Myocyte (in vitro differentiated cells): ENCODE measurements around the gene CSH2. TPM values are rescaled to one million over a fixed set of nuclear protein-coding genes. Genes with fewer than 3 reads are reported as not detected.

ENCODE experiments used
- DNase-seq: peaks from one replicate; pipeline ENCODE4 v3.0.0-alpha.2; 2012; ENCODE audit warnings: low read depth
- total RNA-seq: library from RNA; depleted of rRNA; stranded (reverse); fragments of >200 nt; gene quantifications from 2 replicates; pipeline ENCODE4 v1.2.3, GENCODE V29; 2014

The CSH2 gene
- total RNA-seq, 1 donor from 2014 or later, result not detected

DNA sequence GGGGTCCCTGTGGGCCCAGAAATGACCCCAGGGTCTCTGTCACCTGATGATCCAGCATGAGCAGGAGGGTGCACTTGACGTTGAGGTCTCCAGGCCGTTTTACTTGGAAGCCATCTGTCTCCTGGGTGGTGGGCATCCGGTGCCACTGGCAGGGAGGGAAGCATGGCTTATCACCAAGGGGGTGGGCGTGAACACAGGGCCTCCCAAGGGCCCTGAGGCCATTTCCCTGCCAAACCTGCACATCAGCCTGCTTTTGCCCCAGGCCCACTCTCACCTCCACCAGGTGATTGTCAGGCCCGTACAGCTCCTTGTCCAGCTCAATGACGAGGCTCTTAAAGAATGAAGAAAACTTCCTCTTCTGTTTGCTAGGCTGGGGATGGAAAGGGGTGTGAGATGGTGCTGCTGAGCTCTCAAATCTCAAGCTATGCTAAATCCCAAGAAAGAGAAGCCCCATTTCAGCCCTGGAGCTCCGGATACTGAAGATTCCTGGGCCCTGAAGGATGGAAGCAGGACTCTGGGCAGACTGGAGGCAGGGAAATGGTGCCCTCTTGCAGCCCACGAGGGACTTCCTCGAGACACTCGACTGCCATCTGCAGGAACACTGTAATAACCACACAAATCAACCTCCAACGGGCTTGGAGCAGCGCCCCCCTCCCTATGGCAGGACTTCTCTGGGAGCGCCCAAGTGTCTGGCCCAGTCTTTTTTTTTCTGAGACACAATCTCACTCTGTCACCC, 38.9 kb downstream of the CSH2 start:
- peak; percentile 86 for DNase-seq

- no peak for DNase-seq
Observed at GRCh38 chr17:63833741-63834373, 39.6 kb downstream of the CSH2 start.

DNA sequence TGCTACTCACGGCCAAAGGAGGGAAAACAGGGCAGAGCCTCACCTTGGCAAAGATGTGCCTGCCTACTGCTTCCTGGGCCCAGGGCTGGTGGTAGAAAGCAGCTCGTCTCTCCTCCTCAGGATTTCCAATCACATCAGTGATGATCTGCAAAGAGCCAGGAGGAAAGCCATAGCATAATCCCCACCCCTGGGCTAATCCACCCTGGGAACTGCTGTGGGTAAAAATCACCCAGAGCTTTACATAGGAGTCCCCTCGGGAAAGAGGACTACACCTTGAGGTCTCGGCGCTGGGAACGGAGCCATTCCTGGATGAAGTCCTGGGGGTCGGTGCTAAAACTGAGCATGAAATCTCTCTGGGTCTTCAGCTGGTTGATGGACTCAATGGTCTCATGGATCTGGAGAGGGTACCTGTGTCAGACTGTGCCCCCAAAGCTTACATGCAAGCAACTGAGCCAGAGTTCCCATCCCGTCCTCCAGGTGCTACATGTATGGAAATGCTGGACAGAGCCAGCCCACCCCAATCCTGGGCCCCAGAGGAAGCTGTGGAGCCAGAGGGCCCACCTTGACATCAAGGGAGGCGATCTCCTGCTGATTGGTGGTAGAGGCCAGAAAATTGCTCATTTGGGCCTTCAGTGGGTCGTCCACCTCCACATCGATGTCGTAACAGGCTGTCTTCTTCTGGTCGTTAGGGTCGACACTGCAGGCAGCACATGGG, 40.3 kb downstream of the CSH2 start:
- no peak for DNase-seq

DNA sequence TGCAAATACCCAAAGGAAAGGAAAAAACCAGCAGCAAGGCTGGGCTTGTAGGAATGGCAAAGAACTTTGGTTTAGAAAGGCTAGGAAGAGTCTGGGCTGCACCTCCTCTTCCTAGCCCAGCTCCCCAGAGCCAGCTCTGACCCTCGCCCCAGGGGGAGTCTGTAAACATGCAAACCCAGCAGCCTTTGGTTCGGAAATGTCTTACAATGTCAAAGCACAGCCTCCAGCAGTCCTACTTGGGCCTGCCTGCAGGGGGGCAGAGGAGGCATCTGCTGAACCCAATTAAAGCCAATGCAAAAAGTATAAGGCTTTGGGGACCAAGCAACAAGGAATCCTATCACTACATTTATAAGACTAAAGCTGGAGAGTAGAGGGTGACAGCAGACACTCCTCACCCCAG, 41.0 kb downstream of the CSH2 start:
- no peak for DNase-seq

GRCh38 chr17:63832014-63832413, 41.5 kb downstream of the CSH2 start:
- DNase-seq, result no peak

DNA sequence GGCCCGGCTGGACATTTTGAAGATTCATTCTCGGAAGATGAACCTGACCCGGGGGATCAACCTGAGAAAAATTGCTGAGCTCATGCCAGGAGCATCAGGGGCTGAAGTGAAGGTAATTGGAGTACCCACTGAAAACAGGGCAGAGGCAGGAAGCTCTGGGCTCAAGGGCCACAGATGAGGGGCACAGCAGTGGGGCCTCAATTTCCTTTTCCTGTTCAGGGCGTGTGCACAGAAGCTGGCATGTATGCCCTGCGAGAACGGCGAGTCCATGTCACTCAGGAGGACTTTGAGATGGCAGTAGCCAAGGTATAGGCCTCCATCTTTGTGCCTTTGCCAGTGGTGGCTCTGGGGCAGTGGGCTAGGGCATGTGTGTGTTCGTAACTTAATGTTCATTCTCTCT, 42.0 kb downstream of the CSH2 start:
- no peak for DNase-seq

DNA sequence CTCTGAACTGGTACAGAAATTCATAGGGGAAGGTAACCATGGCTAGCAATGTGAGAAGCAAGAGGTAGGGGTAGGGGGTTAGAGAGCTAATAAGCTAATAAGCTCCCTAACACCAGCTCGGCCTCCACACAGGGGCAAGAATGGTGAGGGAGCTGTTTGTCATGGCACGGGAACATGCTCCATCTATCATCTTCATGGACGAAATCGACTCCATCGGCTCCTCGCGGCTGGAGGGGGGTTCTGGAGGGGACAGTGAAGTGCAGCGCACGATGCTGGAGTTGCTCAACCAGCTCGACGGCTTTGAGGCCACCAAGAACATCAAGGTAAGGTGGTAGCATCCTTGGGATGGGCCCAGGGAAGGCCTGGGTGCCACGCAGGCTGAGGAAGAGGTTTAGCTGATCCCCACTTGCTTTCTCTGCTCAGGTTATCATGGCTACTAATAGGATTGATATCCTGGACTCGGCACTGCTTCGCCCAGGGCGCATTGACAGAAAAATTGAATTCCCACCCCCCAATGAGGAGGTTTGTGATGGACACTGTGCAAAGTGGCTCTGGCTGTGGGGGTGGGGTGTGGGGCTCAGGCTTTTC, 42.5 kb downstream of the CSH2 start:
- no peak for DNase-seq

DNA sequence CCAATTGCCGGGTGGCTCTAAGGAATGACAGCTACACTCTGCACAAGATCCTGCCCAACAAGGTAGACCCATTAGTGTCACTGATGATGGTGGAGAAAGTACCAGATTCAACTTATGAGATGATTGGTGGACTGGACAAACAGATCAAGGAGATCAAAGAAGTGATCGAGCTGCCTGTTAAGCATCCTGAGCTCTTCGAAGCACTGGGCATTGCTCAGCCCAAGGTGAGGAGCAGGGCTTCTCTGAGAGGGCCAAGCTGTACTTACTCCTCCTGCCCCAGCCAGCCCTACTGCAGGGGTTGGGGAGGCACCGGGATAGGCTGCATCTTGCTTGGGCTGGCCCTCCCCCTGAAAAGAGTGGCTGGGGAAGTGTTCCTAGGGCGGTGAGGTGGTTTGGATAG, 43.2 kb downstream of the CSH2 start:
- no peak for DNase-seq

DNA sequence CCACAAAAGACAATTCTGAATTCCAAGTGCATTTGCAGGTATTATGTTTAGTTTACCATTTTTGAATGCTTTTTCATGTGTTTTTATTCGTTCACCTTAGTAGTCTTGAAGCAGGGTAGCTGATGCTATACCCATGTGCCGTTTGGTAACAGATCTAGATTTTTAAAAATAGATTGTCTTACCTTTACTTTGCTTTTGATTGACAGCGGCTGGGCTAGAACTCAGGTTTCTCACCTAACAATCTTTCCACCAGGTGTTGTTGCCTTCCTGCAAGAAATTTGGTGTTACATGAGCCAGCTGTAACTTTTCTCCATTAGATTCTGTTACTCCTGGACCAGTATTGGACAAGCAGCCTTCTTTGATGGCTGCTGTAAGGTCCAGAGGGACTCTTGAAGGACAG, 44.5 kb downstream of the CSH2 start:
- no peak for DNase-seq

DNA sequence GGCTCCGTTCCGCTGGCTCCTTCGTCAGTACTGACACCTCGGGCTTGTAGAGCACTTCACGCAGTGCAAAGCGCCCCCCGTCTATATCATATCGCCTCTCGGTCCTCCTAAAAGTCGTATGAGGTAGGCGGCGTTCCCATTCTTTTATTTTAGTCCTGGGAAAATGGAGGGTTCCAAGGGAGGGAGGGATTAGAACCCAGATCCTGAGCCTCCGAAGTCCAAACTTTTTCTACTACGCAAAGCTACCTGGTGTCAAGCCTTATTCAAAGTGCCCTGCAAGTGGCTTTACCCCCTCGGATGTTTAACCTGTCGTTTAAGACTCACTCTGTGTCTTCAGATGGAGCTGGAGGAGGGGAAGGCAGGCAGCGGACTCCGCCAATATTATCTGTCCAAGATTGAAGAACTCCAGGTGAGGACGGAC, 45.7 kb downstream of the CSH2 start:
- peak; percentile 8 for DNase-seq

DNA sequence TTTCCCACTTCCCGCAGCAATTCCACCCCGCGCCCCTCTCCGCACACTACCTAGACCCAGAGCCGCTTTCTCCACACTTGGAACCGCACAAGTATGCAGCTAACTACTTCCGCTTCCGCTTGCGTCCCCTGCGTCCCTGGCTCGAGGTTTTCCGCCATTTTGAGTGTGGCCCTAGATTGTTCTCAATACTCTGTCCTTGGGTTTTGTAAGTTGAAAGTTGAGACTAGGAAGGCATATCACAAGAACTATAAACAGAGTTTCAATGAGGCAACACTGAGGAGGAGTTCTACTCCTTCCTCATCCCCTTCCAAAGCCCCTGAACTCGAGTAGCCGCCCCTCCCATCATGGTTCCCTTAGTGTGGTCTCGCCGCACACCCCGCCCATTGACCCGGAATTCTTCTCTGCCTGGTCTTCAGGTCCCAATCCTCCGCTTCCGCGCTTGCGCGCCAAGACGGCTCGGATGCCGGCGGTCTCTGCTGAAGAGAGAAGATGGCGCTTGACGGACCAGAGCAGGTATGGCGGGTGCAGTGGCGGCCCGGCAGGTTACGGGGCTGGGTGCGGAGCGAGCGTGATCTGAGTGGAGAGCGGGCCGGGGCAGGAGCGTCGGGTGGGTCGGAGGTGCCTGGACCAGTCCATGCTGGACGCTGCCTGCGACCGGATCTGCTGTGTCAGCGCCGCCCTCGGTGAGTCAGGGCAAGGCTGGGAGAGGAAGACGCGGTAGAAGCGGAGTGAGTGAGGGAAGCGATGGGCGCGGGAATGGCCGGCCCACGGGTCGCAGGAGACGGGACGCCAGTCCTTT, 46.3 kb downstream of the CSH2 start, which contains the start of the genes FTSJ3 and PSMC5:
TSS of gene FTSJ3 (minus strand) at position 662 of the 799 bp plus-strand sequence. CDS start 761 bp downstream, outside the sequence.
TSS of gene PSMC5 (plus strand) at position 430 of the 799 bp plus-strand sequence. CDS start at position 490, 60 bp downstream.
- DNase-seq, result peak; percentile 98

DNA sequence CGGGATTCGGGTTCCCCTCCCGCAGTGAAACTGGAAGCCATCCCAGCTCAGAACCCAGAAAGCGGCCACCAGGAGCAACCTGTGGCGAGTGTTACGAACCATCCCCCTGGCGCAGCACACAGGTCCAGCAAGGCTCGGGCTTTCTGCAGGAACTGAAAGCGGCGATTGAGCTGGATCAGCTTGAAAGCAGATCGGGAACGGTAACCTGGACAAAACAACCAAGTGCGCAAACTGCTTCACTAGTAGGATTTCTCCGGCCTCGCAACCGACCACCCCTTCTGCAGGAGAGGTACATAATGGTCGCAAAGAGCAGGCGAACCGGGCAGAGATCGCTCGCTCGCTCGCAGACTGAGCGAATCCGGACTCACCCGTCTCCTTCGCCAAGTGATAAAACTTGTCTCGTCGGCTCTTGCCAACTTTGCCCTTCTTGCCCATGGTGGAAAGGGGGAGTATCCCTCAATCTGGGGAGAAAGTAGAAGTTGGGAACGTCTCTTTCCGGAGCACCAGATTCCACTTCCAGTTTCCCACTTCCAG, 46.9 kb downstream of the CSH2 start:
- DNase-seq, result peak; percentile 10

GRCh38 chr17:63824362-63824761, 49.1 kb downstream of the CSH2 start:
- DNase-seq, result no peak

- no peak for DNase-seq
Observed at GRCh38 chr17:63823659-63824331, 49.7 kb downstream of the CSH2 start.

DNA sequence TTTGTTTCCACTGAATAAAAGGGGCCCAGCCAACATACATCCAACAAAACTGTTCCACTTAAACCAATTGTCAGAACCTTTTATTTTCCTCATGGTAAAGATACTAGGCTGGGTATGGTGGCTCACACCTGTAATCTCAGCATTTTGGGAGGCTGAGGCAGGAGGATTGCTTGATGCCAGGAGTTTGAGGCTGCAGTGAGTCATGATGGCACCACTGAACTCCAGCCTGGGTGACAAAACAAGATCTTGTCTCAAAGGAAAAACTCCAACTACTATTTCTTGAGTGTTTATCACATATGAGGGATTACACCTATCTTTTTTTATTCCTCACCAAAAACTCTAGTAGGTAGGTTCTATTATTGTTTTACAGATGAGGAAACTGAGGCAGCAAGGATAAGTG, 50.9 kb downstream of the CSH2 start:
- no peak for DNase-seq

Other genes starting within 250 kb of the CSH2 start
- 3.0 and 4.3 TPM in 2 replicates for gene LIMD2, start 173.6 kb downstream of the CSH2 start, total RNA-seq
- gene STRADA, start 131.9 kb downstream of the CSH2 start, total RNA-seq, result 14.2 and 16.3 TPM in 2 replicates
- 67.8 and 73.3 TPM in 2 replicates for gene CCDC47, start 100.1 kb downstream of the CSH2 start, total RNA-seq
- gene DDX42, start 99.5 kb downstream of the CSH2 start, total RNA-seq, result 46.5 and 47.6 TPM in 2 replicates
- gene PSMC5, start 46.2 kb downstream of the CSH2 start, total RNA-seq, result 36.8 and 50.2 TPM in 2 replicates
- 27.9 and 49.9 TPM in 2 replicates for gene FTSJ3, start 46.0 kb downstream of the CSH2 start, total RNA-seq
- gene SMARCD2, start 31.0 kb downstream of the CSH2 start, total RNA-seq, result 28.5 and 28.8 TPM in 2 replicates
- gene GH2, start 8.3 kb upstream of the CSH2 start, total RNA-seq, result not detected in 2 replicates
- not detected in 2 replicates for gene CSH1, start 22.9 kb upstream of the CSH2 start, total RNA-seq
- not detected in 2 replicates for gene CSHL1, start 37.6 kb upstream of the CSH2 start, total RNA-seq
- gene GH1, start 45.2 kb upstream of the CSH2 start, total RNA-seq, result not detected in 2 replicates
- gene CD79B, start 58.7 kb upstream of the CSH2 start, total RNA-seq, result 0.99 and 4.8 TPM in 2 replicates
- 99.4 and 105 TPM in 2 replicates for gene SCN4A, start 99.2 kb upstream of the CSH2 start, total RNA-seq
- 0.08 and 0.26 TPM in 2 replicates for gene PRR29, start 124.7 kb upstream of the CSH2 start, total RNA-seq
- gene ICAM2, start 147.0 kb upstream of the CSH2 start, total RNA-seq, result 1.2 and 2.0 TPM in 2 replicates